Cardiac fibroblast (primary cell): ENCODE results near the gene KDM1A.

Source experiments
- DNase-seq, 2 donors: peaks; one replicate each; pipeline versions ENCODE4 v3.0.0 to v3.0.0-alpha.2; 2010; ENCODE audit warnings: low read depth in 2 of 2
- H3K4me3 ChIP-seq, 2 donors: replicated peaks in 1 of 2; 1 replicate in 1 of 2; 2 replicates in 1 of 2; pipeline ENCODE4 v1.5.1; 2011; ENCODE audit warnings: low read depth in 2 of 2, low read length in 2 of 2, mild to moderate bottlenecking in 2 of 2, moderate library complexity in 1 of 2
- CTCF ChIP-seq: IDR thresholded peaks from one replicate; pipeline ENCODE4 v1.5.1; 2011; ENCODE audit warnings: low read depth, mild to moderate bottlenecking, low read length, inconsistent platforms

Gene KDM1A

GRCh38 chr1:23074012-23074411 lies 54.7 kb downstream of the KDM1A start:
- no peak for DNase-seq
- H3K4me3 ChIP-seq = no peak overlapping the region
- no peak for TF ChIP-seq CTCF

- H3K4me3 ChIP-seq = no peak overlapping the region
- TF ChIP-seq CTCF = no peak
- no peak for DNase-seq
Observed at GRCh38 chr1:23079025-23079424, 59.8 kb downstream of the KDM1A start.

GRCh38 chr1:23080885-23081284 lies 61.6 kb downstream of the KDM1A start:
- H3K4me3 ChIP-seq = no peak overlapping the region
- DNase-seq = no peak
- TF ChIP-seq CTCF = no peak

GRCh38 chr1:23081376-23081775 lies 62.1 kb downstream of the KDM1A start:
- H3K4me3 ChIP-seq = no peak overlapping the region
- peak; percentile 32 for TF ChIP-seq CTCF
- peak in 1 of 2 donors; percentile 31 for DNase-seq

GRCh38 chr1:23083714-23084480 lies 64.6 kb downstream of the KDM1A start:
- no peak overlapping the region for H3K4me3 ChIP-seq
- TF ChIP-seq CTCF = no peak
- DNase-seq = peak; percentile 62 to 79

GRCh38 chr1:23084880-23085279 lies 65.6 kb downstream of the KDM1A start:
- H3K4me3 ChIP-seq = no peak overlapping the region
- DNase-seq = no peak
- TF ChIP-seq CTCF = no peak

GRCh38 chr1:23085696-23086095 lies 66.4 kb downstream of the KDM1A start:
- no peak for DNase-seq
- H3K4me3 ChIP-seq = no peak overlapping the region
- no peak for TF ChIP-seq CTCF
